GM23338 (cell line): Measurements from ENCODE around the gene SLC6A3. TPM values are rescaled to one million over a fixed set of nuclear protein-coding genes. Genes with fewer than 3 reads are reported as not detected.

Experiments
- ATAC-seq: fragments of 200-7000 bp; cut with Tn5 transposase; 3 replicates; pipeline ENCODE4 v1.9.1; 2020
- DNase-seq: peaks from one replicate; pipeline ENCODE4 v3.0.0-alpha.2; 2015; ENCODE audit warnings: low spot score
- H2AFZ ChIP-seq: fragments of 200-600 bp; sonication (generic); 2 replicates; pipeline ENCODE4 v1.8.0; 2016; ENCODE audit warnings: antibody characterized with exemption, mild to moderate bottlenecking, moderate library complexity
- H3F3A ChIP-seq: fragments of 200-600 bp; sonication (generic); replicated peaks from 2 replicates; pipeline ENCODE4 v1.8.0; 2017; ENCODE audit warnings: antibody characterized with exemption, mixed run types, low read depth
- H3K27ac ChIP-seq: fragments of 200-600 bp; sonication (generic); 2 replicates; pipeline ENCODE4 v1.6.1; 2016; ENCODE audit warnings: low read depth
- H3K27me3 ChIP-seq: fragments of 200-600 bp; sonication (generic); 2 replicates; pipeline ENCODE4 v1.8.0; 2016; ENCODE audit warnings: mild to moderate bottlenecking, mixed run types, moderate library complexity; ENCODE audit not compliant: insufficient read depth
- H3K36me3 ChIP-seq: fragments of 200-600 bp; sonication (generic); 2 replicates; pipeline ENCODE4 v1.8.0; 2016; ENCODE audit warnings: mild to moderate bottlenecking; ENCODE audit not compliant: insufficient read depth
- H3K4me1 ChIP-seq: fragments of 200-600 bp; sonication (generic); 2 replicates; pipeline ENCODE4 v1.8.0; 2016; ENCODE audit warnings: mild to moderate bottlenecking, moderate library complexity; ENCODE audit not compliant: insufficient read depth
- H3K4me2 ChIP-seq: fragments of 200-600 bp; sonication (generic); 2 replicates; pipeline ENCODE4 v1.7.1; 2017; ENCODE audit warnings: mixed run types
- H3K4me3 ChIP-seq: fragments of 200-600 bp; sonication (generic); 2 replicates; pipeline ENCODE4 v1.6.1; 2016; ENCODE audit warnings: mixed run types
- H3K79me2 ChIP-seq: fragments of 200-600 bp; sonication (generic); replicated peaks from 2 replicates; pipeline ENCODE4 v1.8.0; 2017; ENCODE audit warnings: mild to moderate bottlenecking; ENCODE audit not compliant: insufficient read depth
- H3K9me2 ChIP-seq: fragments of 200-600 bp; sonication (generic); 2 replicates; pipeline ENCODE4 v1.8.0; 2017; ENCODE audit not compliant: insufficient read depth
- H4K20me1 ChIP-seq: fragments of 200-600 bp; sonication (generic); replicated peaks from 2 replicates; pipeline ENCODE4 v1.8.0; 2017; ENCODE audit warnings: mild to moderate bottlenecking; ENCODE audit not compliant: insufficient read depth
- H3K27ac Mint-ChIP-seq: 2 replicates; pipeline ENCODE4 v1.8.0; 2020; ENCODE audit warnings: inconsistent platforms, mild to moderate bottlenecking, moderate library complexity, mixed read lengths
- H3K27me3 Mint-ChIP-seq: 3 replicates; pipeline ENCODE4 v1.8.0; 2022; ENCODE audit warnings: low read depth, mild to moderate bottlenecking, moderate library complexity, mixed read lengths, inconsistent platforms; ENCODE audit not compliant: insufficient read depth, poor library complexity
- H3K36me3 Mint-ChIP-seq: 3 replicates; pipeline ENCODE4 v1.8.0; 2021; ENCODE audit warnings: low read depth, mild to moderate bottlenecking, inconsistent platforms, moderate library complexity, mixed read lengths
- H3K4me1 Mint-ChIP-seq: 3 replicates; pipeline ENCODE4 v1.8.0; 2020; ENCODE audit warnings: mild to moderate bottlenecking, inconsistent platforms, mixed read lengths
- H3K4me3 Mint-ChIP-seq: 3 replicates; pipeline ENCODE4 v1.8.0; 2021; ENCODE audit warnings: moderate library complexity, mild to moderate bottlenecking, inconsistent platforms, mixed read lengths
- H3K9me3 Mint-ChIP-seq: 3 replicates; pipeline ENCODE4 v1.8.0; 2020; ENCODE audit warnings: moderate library complexity, mild to moderate bottlenecking, inconsistent platforms, mixed read lengths
- CTCF ChIP-seq, 2 experiments: fragments of 200-600 bp in 1 of 2; sonication (generic) in 1 of 2; conservative IDR thresholded peaks; 2 replicates each; pipeline versions ENCODE4 v1.5.1 to v1.6.1; 2016 to 2017; ENCODE audit warnings: antibody characterized with exemption in 2 of 2, low read depth in 2 of 2, mild to moderate bottlenecking in 2 of 2, moderate library complexity in 1 of 2
- ETS1 ChIP-seq: IDR thresholded peaks from 2 replicates; pipeline ENCODE4 v1.6.1; 2016; ENCODE audit warnings: antibody characterized with exemption
- EZH2 ChIP-seq: fragments of 200-600 bp; sonication (generic); IDR thresholded peaks from one replicate; pipeline ENCODE4 v1.8.0; 2017; ENCODE audit warnings: antibody characterized with exemption, mild to moderate bottlenecking, low read depth; ENCODE audit not compliant: unreplicated experiment
- EZH2phosphoT487 ChIP-seq: fragments of 200-600 bp; sonication (generic); IDR thresholded peaks from one replicate; pipeline ENCODE4 v1.8.1; 2018; ENCODE audit warnings: antibody characterized with exemption; ENCODE audit not compliant: unreplicated experiment
- JUNB ChIP-seq: IDR thresholded peaks from one replicate; pipeline ENCODE4 v1.6.1; 2016; ENCODE audit warnings: antibody characterized with exemption; ENCODE audit not compliant: unreplicated experiment
- POLR2AphosphoS5 ChIP-seq: IDR thresholded peaks from 2 replicates; pipeline ENCODE4 v1.6.1; 2016; ENCODE audit warnings: antibody characterized with exemption, low read depth
- REST ChIP-seq: IDR thresholded peaks from one replicate; pipeline ENCODE4 v1.6.1; 2018; ENCODE audit warnings: antibody characterized with exemption; ENCODE audit not compliant: unreplicated experiment
- ZNF114 ChIP-seq: fragments of 250-450 bp; sonication (Bioruptor Pico); IDR thresholded peaks from 2 replicates; pipeline ENCODE4 v1.5.0; 2020; ENCODE audit warnings: mild to moderate bottlenecking, moderate library complexity
- ZNF331 ChIP-seq: fragments of 250-450 bp; sonication (Bioruptor Pico); IDR thresholded peaks from 2 replicates; pipeline ENCODE4 v1.5.0; 2020; ENCODE audit warnings: low read depth, mild to moderate bottlenecking, moderate library complexity
- ZNF462 ChIP-seq: fragments of 250-450 bp; sonication (Bioruptor Pico); IDR thresholded peaks from 2 replicates; pipeline ENCODE4 v1.5.0; 2020; ENCODE audit warnings: mild to moderate bottlenecking, moderate library complexity
- polyA plus RNA-seq: library from polyadenylated mRNA; unstranded; fragments of >200 nt; fragmentation: Nextera tagmentation; extraction: Ambion mirVana; gene quantifications from 2 replicates; pipeline ENCODE4 v1.2.1, GENCODE V29; 2016
- total RNA-seq: library from RNA; depleted of rRNA; stranded (reverse); fragments of >200 nt; shearing (Covaris generic); gene quantifications from 2 replicates; pipeline ENCODE4 v1.2.3, GENCODE V29; 2014

The SLC6A3 gene
- total and polyA plus RNA-seq, 2 experiments from 2014 or later: 0.76 to 1.0 TPM

GRCh38 chr5:1467341-1468246, 22.4 kb upstream of the SLC6A3 start:
- Histone ChIP-seq H3F3A (peaks cover 34% of the 10 kb centered on the region), H3K27me3 (no peaks in the 10 kb centered on the region), H3K36me3 (peaks cover 25% of the 10 kb centered on the region), H3K9me2 (no peaks in the 10 kb centered on the region), H3K4me2 (no peak overlapping the region), H3K4me1 (no peaks in the 10 kb centered on the region), H2AFZ (no peak overlapping the region), H3K79me2 (no peaks in the 10 kb centered on the region), H4K20me1 (peaks cover 7% of the 10 kb centered on the region), H3K4me3 (no peak overlapping the region), H3K27ac (peak overlapping the region; percentile 50)
- TF ChIP-seq ZNF331 (no peak), EZH2 (no peak), ZNF114 (CRISPR knock-in tag) (no peak), EZH2phosphoT487 (no peak), POLR2AphosphoS5 (no peak), JUNB (no peak), ETS1 (no peak), REST (no peak), CTCF (conservative IDR thresholded peaks at IDR 0.05; ENCODE audit: low read depth in 2 of 2) (no peak), ZNF462 (CRISPR knock-in tag) (no peak)
- ATAC-seq (peak; percentile 8), DNase-seq (no peak)
- Mint-ChIP-seq H3K9me3 (peaks cover 20% of the 10 kb centered on the region), H3K4me3 (no peak overlapping the region), H3K36me3 (peaks cover 86% of the 10 kb centered on the region), H3K27ac (peak overlapping the region; percentile 89), H3K27me3 (peaks cover 27% of the 10 kb centered on the region), H3K4me1 (no peaks in the 10 kb centered on the region; the same call in 2 of the 3 replicates)
